Measurements from ENCODE around the gene MARK2.

MARK2 gene

DNA sequence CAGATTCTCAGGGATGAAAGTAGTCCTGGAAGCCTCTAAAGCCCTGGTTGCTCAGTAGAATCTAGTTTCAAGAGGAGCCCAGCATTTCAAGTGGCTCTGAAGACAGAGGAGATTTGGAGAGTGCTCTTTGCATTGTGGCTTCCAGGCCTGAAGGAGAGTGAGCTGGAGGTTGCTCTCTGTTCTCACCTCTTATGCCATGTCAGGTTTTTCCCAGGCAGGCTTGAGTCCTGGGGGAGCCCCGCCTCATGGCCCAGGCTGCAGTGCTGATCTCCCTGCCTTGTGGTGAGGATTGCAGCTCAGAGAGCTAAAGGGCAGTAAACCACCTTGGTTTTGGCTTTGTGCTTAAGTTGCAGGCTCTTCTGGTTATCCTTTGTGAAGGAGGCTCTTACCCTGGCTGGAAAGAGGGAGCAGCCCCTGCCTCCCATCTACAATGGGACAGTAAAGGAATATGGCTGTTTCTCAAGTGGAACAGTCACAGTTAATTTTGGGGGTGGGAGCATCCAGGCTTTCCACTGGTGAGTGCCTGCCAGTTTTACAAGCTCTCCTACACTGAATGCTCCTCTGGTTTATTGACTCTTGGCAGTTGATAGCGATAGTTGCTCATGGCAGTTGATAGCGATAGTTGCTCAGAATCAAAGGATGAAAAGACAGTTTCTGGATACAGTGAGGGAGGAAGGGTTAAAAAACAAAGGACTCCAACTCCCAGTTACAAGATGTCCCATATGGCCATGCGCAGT is 45.5 kb downstream of the MARK2 start:
- no peak for DNase-seq

DNA sequence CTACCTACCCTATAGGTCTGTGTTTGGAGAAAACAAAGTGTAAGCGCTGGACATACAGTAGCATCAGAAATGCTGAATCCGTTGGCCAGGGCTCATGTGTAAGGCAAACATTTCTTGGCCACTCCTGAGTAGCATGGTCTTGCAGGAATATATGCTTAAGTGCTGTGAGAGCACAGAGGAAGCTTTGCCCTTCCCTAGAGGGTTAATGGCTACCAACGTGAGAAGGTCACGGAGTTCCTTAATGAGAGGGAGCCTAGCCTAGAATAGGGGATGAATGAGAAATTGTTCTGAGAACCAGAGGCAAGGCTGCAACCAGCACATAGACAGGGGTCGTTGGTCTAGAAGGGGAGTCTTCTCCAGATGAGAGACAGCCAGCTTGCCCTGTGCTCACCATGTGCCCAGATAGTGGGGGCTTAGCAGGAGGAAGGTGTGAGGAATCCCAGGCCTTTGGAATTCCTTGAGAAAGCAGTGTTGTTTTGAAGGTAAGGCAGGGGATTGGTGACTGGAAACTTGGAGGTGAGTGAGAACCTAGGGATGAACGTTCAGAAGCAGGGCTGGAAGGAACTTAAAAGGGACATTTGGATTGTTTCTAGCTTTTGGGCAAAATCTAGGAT is 48.6 kb downstream of the MARK2 start:
- DNase-seq = no peak

DNA sequence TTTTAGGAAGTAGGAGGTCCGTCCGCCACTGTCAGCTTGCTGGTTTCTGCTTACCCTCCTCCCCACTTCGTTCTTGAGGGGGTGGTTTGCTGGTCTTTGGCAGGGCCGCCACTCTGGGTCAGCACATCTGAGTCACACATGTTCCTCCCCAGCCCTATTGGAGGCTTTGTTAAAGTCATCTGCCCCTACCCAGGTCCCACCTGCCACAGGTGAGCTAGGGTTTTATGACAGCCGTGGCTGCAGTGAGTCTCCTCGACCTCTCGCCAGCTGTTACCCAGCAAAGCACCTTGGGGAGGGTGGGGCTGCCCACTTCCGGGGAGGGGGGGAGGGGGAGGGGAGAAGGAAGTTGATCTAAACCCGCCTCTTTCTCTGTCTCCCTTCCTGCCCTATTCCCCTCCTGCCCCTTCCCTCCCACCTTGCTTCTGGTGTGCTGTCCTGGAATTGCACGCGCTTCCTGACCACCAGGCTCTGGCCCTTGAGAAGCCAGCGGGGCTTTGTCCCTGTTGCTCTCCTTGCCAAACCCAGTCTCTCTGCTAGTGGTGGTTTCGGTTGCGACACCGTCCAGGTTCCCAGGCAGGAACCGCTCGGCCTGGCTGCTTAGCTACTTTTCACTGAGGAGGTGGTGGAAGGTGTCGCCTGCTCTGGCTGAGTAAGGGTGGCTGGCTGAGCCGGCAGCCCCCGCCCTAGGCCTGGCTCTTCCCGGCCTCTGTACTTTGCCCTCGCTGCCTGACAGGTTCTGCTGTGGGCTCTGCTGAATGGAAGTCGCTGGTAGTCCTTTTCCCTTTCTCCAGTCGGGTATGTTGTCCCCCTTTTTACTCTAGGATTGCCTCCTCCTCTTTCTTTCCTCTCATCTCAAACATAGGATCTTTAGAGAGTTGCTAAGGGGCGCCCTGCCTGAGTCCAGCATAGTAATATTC is 49.5 kb downstream of the MARK2 start:
- peak; percentile 43 for DNase-seq

DNA sequence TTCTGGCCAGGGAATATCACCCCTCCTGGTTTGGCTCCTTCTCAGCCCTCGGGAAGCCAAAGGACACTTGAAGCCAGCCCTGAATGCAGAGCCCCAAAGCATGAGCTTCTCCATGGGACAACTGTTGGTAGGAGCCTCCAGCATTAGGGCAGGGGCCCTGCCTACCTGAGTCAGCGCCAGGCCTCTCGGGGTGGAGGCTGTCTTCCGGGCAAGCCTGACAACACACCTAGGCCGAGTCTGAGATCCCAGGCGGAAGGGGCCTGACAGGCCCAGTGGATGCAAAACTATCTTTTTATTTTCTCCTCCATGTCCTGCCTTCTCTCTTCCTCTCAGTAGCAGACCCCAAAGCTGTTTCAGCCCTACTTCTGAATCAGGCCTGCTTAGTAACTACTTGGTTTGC is 50.4 kb downstream of the MARK2 start:
- no peak for DNase-seq

DNA sequence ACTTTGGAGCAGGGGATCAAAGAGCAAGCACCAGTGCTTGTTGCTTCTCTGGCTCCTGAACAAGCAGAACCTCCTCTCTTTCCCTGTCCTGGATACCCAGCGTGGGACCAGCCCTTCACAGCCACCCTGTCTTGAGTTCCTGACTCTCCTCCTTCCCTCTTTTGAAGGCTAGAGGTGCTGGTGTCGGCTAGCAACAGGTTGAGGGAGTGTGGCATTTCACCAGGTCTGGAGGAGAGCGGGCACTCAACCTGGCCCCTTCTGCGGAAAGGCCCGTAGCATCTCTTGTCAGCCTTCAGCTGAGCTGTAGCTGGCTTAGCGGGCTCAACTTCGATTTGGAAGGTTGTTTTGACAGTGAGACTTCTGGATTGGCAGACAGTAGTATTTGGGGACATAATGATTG is 51.5 kb downstream of the MARK2 start:
- no peak for DNase-seq

DNA sequence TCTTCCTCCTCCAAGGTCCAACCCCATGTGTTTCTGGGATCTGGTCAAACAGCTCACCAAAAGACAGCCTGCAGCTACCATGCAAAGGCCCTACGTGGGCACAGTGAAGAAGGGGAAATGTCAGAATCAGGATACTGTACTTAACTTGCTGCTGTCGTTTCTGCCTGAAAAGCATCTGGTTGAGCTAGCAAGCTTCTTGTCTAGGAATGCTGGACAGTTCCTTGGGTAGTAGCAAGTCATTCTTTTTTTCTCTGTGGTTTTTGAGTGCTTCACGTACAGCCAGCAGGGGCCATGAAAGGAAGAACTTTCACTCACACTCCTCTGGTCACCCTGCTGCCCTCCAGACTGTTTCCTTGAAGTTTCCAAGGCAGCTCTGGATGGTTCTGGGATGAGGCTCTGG is 53.3 kb downstream of the MARK2 start:
- no peak for DNase-seq

DNA sequence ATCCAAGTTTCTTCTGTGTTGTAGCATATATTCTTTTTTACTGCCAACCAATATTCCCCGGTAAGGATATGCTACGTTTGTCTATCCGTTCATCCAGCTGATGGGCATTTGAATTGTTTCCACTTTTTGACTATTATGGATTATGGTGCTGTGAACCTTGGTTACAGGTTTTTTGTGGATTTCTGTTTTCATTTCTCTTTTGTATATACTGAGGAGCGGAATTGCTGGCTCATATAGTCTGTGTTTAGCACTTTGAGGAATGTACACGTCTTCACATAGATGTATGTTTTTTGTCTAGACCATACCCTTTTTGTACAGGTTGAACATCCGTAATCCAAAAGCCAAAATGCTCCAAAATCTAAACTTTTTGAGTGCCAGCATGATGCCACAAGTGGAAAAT is 54.4 kb downstream of the MARK2 start:
- DNase-seq = no peak

DNA sequence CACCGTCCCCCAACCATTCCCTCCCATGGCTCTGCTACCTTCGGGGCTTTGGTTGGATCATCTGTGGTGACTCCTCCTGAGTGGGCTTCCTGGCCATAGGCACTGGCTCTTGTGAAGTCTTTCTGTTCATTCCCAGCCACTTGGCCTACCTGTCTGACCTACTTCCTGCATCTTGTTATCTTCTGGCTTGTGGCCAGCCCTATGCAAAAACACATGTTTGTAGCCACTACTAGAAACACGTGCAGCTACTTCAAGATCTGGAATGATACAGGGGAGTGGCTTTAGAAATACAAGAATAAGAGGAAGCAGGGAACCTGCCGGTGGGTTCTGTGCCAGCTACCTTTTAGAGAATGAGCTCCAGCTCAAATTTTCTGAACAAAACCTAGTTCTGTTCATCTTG is 57.2 kb downstream of the MARK2 start:
- no peak for DNase-seq

DNA sequence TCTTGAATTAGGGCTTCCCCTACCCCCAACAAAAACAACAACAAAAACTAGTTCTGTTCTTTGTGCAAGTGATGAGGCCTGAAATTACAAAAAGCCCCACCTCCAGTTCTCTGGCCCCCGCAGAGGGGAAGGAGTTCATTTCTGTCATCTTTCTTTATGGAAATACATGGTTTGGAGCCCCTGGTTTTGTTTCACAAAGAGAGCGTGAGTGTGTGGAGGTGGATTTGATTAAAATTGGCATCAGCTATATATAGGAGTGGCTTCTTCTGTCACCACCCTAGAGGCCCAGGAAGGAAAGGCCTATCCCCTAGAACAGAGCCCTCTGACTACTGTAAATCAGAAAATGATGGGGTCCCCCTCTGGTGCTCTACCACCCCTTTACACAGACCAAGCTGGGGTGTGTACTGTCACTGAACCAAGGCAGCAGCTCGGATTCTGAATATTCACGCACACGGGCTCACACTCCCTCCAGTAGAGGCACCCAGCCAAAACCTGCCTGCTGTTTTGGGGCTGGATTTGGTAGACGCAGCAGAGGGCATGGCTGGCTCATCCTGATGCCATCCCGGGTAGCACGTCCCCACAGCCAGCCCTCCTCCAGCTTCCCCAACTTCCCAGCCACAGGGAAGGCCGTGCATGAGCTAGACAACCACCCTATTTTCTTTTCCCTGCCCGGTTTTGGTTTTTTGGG is 58.7 kb downstream of the MARK2 start:
- DNase-seq = no peak

DNA sequence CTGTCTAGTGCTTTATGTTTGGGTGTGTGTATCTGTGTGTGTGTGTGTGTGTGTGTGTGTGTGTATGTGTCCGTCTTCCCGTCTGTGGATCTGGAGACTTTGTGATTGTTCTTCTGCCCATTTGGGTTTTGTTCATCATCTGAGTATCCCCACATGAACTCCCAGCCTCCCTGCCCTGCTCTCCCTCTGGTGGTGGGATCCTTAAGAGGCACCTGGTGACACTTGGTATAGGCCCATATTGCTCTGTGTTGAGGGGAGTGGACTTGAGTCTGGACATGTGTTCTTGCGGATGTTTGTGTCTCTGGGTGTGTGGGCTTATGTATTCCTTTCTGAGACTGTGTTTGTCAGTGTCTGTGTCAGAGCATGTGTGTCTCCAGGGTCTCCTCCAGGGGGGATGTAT is 62.8 kb downstream of the MARK2 start:
- DNase-seq = no peak

DNA sequence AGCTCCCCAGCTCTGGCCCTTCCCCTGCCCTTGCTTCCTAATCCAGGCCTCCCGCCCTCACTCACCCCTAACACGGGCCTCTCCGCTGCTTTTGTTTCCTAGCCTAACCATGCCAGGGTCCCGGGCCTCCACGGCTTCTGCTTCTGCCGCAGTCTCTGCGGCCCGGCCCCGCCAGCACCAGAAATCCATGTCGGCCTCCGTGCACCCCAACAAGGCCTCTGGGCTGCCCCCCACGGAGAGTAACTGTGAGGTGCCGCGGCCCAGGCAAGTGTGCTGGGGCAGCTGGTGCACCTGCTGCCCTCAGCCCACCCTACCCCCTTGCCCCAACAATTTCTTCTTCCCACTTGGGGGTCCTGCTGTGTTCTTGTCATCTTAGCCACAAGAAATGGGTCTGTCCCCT is 65.0 kb downstream of the MARK2 start:
- DNase-seq = no peak

DNA sequence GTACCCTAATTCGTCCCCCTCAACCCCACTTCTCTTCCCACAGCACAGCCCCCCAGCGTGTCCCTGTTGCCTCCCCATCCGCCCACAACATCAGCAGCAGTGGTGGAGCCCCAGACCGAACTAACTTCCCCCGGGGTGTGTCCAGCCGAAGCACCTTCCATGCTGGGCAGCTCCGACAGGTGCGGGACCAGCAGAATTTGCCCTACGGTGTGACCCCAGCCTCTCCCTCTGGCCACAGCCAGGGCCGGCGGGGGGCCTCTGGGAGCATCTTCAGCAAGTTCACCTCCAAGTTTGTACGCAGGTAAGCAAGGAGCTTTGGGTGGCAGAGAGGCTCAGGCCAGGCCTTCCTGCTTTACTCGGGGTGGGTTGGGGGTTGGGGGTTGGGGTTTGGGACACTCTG is 65.8 kb downstream of the MARK2 start:
- no peak for DNase-seq

DNA sequence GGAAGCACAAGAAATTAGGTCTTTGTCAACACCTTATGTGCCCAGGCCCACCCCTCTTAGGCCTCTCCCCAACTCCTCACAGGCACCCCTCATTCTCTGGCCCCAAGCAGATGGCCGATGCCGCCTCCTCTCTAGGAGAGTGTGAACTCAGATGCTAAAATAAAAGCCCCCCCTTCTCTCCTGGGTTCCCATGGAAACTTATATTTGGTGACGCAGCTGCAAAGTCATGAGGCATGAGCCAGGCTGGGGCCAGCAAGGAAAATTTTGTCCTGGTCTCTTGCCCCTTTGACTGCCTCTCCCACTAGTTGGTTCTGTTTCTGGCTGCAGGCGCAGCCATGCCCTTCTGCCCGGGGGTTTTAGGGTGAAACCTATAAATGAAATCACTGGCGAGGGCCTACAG is 66.3 kb downstream of the MARK2 start:
- DNase-seq = no peak

DNA sequence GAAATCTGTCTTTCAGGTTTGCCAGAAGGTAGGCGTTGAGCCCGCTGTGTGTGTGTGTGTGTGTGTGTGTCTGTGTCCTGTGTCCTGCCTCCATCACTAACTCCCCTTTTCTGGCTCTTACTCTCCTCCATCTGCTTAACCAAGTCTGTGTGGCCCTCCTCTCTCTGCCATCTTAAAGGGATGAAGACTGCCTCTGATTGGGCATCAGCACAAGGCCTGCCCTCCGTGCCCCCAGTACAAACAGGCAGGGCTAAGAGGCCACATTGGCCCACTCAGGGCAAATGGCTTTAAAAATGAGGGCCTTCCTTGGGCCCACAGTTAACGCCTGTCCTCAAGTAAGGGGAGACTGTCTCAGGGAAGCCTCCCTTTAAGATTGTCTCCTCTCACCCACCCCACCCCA is 67.2 kb downstream of the MARK2 start:
- no peak for DNase-seq

DNA sequence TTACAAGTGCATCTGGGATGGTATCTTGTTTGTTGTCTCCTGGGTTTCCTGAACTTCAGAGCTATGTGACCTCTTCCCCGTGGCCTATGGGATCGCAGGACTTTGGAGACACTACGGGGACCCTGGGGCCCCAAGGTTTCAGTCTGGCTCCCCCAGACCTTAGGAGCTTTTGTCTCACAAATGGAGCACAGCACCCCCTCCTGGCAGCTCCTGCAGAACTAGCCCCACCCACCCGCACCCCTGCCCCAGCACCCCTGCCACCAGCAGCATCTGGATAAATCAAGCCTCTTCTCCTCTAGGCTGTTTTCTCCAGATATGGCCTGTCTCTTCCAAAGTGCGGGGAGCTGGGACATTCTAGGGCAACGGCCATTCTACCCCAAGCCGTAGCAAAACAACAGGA is 67.7 kb downstream of the MARK2 start:
- DNase-seq = no peak

DNA sequence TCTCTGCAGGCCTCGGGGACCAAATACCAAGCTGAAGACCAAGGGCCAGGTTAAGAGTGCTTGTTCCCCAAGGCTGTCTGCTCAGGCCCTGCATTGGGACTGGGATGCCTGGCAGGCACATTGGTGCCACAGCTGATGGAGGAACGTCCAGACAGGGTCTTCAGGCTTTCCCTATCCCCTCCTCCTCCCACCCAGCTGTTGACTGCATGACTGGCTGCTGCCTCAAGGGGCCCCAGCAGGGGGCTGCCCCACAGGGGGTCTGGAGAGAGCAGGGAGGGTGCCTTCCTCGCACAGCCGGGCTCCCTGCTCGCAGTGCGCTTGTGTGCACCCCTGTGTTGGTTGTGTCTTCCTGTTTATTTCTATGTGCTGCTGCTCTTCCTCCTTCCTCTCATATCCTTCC is 68.2 kb downstream of the MARK2 start:
- DNase-seq = no peak

DNA sequence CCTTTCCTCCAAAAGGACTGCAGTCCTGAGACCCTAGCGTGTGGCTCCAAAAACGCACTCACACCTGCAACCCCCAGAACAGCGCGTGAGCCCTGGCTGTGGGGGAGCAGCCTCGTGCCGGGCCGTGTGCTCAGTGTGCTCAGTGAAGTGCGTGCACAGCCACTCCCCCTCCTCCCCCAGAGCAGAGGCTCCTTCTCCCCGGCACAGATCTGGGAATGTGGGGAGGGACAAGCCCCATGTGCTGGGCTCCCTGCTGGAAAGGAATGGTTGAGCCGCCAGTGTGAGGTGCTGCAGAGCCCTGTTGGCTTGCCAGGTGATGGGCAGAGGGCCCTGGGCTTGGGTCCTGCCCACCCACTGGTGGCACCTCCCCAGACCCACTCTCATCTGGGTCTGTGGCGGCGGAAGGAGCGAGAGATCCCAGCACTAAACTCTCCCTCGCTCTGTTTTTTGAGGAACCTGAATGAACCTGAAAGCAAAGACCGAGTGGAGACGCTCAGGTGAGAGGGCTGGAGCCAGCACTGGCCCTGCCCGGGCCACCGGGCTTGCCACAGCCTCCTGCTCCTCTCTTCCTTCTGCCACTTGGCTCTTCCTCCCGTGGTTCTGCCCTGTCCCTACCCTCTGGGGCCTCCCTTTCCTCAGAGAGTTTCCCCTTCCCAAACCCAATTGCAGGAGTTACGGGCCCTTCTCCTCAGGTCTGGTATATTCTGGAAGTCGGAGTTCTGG is 69.1 kb downstream of the MARK2 start:
- DNase-seq = no peak

DNA sequence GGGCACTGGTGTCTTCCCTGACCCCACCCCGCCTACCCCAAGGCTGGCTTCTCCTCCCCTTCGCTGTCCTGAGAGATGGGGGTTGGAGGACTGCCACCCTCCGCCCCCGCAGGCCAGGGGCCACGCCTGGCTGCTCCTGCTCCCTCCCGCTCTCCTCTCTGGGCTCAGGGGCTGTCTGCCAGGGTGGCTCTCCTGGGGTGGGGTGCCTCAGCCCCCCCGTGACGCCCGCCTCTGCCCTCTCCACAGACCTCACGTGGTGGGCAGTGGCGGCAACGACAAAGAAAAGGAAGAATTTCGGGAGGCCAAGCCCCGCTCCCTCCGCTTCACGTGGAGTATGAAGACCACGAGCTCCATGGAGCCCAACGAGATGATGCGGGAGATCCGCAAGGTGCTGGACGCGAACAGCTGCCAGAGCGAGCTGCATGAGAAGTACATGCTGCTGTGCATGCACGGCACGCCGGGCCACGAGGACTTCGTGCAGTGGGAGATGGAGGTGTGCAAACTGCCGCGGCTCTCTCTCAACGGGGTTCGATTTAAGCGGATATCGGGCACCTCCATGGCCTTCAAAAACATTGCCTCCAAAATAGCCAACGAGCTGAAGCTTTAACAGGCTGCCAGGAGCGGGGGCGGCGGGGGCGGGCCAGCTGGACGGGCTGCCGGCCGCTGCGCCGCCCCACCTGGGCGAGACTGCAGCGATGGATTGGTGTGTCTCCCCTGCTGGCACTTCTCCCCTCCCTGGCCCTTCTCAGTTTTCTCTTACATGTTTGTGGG is 69.9 kb downstream of the MARK2 start:
- no peak for DNase-seq

DNA sequence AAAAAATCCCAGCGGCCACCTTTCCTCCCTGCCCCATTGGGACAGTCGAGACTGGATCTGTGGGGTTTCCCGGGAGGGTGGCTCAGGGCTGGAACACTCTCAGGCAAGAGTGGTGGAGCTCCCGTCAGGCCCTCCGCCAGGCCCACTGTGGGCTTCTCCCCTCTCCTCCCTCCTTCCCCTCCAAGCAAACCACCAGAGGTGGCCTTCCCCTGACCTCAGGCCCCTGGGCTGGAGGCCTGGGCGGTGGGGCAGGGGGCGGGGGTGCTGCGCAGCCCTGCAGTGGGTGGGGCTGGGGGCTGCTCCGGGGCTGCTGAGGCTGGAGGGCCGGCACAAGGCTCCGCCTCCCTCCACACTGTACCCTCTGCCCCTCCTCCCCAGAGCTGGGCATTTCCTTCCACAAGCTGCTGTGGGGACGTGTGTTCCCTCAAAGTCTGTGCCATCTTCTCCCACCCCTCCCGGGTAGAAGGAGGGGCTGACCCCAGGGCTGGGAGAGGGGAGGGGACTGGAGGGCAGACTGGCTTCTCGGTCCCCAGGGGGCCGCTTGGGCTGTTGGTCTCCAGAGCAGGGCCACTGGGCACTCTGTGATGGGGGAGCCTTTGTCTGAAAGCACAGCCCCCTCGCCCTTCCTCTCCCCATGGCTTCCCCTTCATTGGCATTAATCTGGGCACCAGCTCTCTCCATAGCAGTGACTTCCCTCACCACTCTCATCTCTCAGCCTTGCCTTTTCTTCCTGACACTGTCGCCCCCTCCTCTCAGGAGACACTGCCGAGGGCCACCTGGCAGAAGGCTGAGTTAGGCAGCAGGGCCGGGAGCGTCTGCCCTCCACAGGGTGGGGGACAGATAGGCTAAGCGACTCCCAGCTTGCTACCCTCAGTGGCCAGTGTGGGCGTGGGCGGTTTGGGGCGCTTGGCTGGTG is 70.9 kb downstream of the MARK2 start:
- no peak for DNase-seq

DNA sequence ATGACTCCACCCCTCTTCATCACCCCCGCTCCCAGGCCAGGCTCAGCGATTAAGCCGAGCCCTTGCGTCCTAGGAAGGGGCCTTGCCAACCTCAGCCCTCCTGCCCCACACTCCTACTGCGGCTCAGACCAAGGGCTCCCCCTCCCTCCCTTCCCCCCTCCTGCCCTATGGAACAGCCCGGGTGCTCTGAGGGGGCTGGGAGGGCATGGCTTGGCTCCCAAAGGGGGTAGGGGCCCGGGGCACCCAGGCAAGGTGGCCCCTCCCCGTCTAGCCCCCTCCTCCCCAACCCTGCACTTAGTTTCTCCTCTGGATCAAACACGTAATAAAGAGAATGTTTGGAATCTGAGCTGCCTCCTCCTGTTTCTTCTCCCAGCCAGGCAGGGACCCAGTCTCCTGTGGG is 71.8 kb downstream of the MARK2 start:
- DNase-seq = no peak

DNA sequence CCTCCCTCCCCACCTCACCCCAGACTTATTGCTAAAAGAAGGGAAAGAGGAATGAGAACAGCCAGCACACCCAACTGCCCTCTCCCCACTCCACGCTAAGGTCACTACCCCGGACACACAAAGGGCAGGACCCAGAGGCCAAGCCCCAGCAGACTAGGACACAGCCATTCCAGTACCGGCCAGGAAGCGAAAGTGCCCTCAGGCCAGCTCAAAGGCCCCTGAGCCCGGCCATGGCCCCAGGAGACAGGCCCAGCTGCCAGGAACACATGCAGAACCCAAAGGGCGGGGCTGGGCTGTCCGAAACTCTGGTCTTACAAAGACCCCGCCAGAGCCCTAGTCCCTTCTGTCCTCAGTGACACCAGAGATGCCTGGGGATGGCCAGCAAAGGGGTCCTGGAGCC is 72.5 kb downstream of the MARK2 start:
- DNase-seq = no peak

All from HCEC 1CT (cell line).